ENCODE measurements around the gene GSS.
A peak's percentile ranks its signal among the peaks of the same experiment; 100 is the strongest.
"Not testable (repeated sequence)": the region's sequence is repeated elsewhere in the genome, so short reads cannot be mapped to it uniquely, and the experiment has no call there.

GSS gene

GRCh38 chr20:34915749-34916455, 39.7 kb downstream of the GSS start:
- Histone ChIP-seq H3K27me3 (replicated peaks) (no peaks in the 10 kb centered on the region), H3K27ac (no peak overlapping the region), H3K36me3 (replicated peaks) (no peaks in the 10 kb centered on the region), H3K4me3 (ENCODE audit: low read depth, low read length) (no peak overlapping the region)
- DNase-seq: no peak
- in situ Hi-C loops (cut with HindIII; ENCODE audit: low pct_ligation_motif_present, low sequenced_read_pairs): no loop called here
- no peak for TF ChIP-seq CTCF (IDR thresholded peaks at IDR 0.05; ENCODE audit: low read depth, low read length, missing control alignments)

DNA sequence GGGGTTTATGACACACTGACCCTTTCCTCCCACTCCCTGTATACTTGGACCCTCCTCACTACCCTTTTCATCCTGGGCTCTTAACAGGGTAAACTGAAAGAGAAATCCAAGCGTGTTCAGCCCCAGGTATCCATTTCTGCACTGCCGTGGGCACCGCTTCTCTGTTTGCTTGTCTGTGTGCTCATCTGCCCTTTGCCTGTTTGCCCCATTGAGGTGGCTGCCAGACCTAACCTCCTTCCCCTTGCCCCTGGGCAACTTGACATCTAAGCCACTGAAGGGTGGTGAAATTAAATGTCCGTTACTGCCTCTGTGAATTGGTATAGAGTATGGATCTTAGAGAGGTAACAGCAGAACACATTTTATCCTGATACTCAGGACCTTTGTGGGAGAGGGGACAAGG, 40.5 kb downstream of the GSS start:
- no peak overlapping the region for H3K4me3 ChIP-seq (ENCODE audit: low read depth, low read length)
- no peak for DNase-seq
- no peak for TF ChIP-seq CTCF (IDR thresholded peaks at IDR 0.05; ENCODE audit: low read depth, low read length, missing control alignments)
- in situ Hi-C loops (cut with HindIII; ENCODE audit: low pct_ligation_motif_present, low sequenced_read_pairs): no loop called here
- no peak overlapping the region for H3K27ac ChIP-seq
- no peaks in the 10 kb centered on the region for H3K27me3 ChIP-seq (replicated peaks)
- no peaks in the 10 kb centered on the region for H3K36me3 ChIP-seq (replicated peaks)

- no peak for TF ChIP-seq CTCF (IDR thresholded peaks at IDR 0.05; ENCODE audit: low read depth, low read length, missing control alignments)
- no peaks in the 10 kb centered on the region for H3K27me3 ChIP-seq (replicated peaks)
- no peak overlapping the region for H3K27ac ChIP-seq
- DNase-seq: peak; percentile 63
- no peak overlapping the region for H3K4me3 ChIP-seq (ENCODE audit: low read depth, low read length)
- in situ Hi-C loops (cut with HindIII; ENCODE audit: low pct_ligation_motif_present, low sequenced_read_pairs): no loop called here
- no peaks in the 10 kb centered on the region for H3K36me3 ChIP-seq (replicated peaks)
Observed at GRCh38 chr20:34907616-34908469, 47.8 kb downstream of the GSS start.

DNA sequence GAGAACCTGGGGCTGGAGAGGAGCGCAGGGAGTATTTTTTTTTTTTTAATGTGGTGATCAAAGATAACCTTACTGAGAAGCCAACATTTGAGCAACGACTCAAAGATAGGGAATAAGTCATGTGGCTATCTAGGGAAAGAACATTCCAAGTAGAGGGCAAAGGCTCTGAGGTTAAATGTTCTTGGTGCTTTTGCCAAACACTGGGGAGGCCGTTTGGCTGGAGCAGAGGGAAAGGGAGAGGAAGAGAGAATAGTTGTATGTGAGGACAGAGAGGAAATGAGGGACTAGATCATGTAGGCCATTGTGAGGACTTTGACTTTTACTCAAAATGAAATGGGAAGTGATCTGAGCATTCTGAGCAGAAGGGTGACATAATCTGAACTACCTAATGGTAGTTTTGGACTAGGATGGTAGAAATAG, 51.4 kb downstream of the GSS start:
- Histone ChIP-seq H3K36me3 (replicated peaks) (no peaks in the 10 kb centered on the region), H3K4me3 (ENCODE audit: low read depth, low read length) (no peak overlapping the region), H3K27ac (no peak overlapping the region), H3K27me3 (replicated peaks) (no peaks in the 10 kb centered on the region)
- no peak for TF ChIP-seq CTCF (IDR thresholded peaks at IDR 0.05; ENCODE audit: low read depth, low read length, missing control alignments)
- no peak for DNase-seq
- in situ Hi-C loops (cut with HindIII; ENCODE audit: low pct_ligation_motif_present, low sequenced_read_pairs): no loop called here

DNA sequence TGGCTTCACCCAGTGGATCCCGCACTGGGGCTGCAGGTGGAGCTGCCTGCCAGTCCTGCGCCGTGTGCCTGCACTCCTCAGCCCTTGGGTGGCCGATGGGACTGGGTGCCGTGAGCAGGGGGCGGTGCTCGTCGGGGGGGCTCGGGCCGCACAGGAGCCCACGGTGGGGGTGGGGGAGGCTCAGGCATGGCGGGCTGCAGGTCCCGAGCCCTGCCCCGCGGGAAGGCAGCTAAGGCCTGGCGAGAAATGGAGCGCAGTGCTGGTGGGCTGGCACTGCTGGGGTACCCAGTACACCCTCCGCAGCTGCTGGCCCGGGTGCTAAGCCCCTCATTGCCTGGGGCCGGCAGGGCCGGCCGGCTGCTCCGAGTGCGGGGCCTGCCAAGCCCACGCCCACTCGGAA, 56.9 kb downstream of the GSS start:
- in situ Hi-C loops (cut with HindIII; ENCODE audit: low pct_ligation_motif_present, low sequenced_read_pairs); H3K27me3 ChIP-seq (replicated peaks); DNase-seq; H3K4me3 ChIP-seq (ENCODE audit: low read depth, low read length); H3K27ac ChIP-seq; H3K36me3 ChIP-seq (replicated peaks): not testable (repeated sequence)

DNA sequence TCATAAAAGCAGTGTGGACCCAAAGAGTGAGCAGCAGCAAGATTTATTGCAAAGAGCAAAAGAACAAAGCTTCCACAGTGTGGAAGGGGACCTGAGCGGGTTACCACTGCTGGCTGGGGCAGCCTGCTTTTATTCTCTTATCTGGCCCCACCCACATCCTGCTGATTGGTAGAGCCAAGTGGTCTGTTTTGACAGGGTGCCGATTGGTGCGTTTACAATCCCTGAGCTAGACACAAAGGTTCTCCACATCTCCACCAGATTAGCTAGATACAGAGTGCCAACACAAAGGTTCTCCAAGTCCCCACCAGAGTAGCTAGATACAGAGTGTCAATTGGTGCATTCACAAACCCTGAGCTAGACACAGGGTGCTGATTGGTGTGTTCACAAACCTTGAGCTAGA, 57.5 kb downstream of the GSS start:
- in situ Hi-C loops (cut with HindIII; ENCODE audit: low pct_ligation_motif_present, low sequenced_read_pairs); H3K4me3 ChIP-seq (ENCODE audit: low read depth, low read length); H3K36me3 ChIP-seq (replicated peaks); DNase-seq; H3K27me3 ChIP-seq (replicated peaks); H3K27ac ChIP-seq: not testable (repeated sequence)

Measured in brain microvascular endothelial cell (primary cell).